Suprapubic skin (tissue), 3 donors: Measurements from ENCODE around the gene GFOD2.

Experiments used
- EP300 ChIP-seq: sonication (generic); formaldehyde crosslinking; IDR thresholded peaks from one replicate; pipeline ENCODE4 v1.6.1; 2017; ENCODE audit warnings: antibody characterized with exemption
- POLR2A ChIP-seq, 2 donors: fragments of 450-650 bp; IDR thresholded peaks; one replicate each; pipeline ENCODE4 v1.6.1; 2017; ENCODE audit warnings: antibody characterized with exemption in 2 of 2, mild to moderate bottlenecking in 2 of 2, moderate library complexity in 2 of 2
- TF ChIP-seq, protein P1 (sequence below), 2 donors: fragments of 200-600 bp in 1 of 2; fragments of 450-650 bp in 1 of 2; sonication (generic) in 1 of 2; IDR thresholded peaks; one replicate each; pipeline ENCODE4 v1.5.1; 2016 to 2019; ENCODE audit warnings: antibody characterized with exemption in 2 of 2, mild to moderate bottlenecking in 1 of 2, moderate library complexity in 1 of 2

DNA sequence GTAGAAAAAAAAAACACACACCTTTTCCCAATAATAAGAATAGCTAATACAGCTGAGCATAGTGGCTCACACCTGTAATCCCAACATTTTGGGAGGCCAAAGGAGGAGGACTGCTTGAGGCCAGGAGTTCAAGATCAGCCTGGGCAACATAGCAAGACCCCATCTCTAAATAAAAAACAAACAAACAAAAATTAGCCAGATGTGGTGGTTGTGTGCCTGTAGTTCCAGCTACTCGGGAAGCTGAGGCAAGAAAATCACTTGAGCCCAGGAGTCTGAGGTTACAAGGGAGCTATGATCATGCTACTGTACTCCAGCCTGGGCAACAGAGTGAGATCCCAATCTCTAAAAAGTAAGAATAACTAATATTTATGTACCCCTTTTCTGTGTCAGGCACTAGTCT lies 42.8 kb upstream of the GFOD2 start:
- TF ChIP-seq, protein P1, sequence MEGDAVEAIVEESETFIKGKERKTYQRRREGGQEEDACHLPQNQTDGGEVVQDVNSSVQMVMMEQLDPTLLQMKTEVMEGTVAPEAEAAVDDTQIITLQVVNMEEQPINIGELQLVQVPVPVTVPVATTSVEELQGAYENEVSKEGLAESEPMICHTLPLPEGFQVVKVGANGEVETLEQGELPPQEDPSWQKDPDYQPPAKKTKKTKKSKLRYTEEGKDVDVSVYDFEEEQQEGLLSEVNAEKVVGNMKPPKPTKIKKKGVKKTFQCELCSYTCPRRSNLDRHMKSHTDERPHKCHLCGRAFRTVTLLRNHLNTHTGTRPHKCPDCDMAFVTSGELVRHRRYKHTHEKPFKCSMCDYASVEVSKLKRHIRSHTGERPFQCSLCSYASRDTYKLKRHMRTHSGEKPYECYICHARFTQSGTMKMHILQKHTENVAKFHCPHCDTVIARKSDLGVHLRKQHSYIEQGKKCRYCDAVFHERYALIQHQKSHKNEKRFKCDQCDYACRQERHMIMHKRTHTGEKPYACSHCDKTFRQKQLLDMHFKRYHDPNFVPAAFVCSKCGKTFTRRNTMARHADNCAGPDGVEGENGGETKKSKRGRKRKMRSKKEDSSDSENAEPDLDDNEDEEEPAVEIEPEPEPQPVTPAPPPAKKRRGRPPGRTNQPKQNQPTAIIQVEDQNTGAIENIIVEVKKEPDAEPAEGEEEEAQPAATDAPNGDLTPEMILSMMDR (IDR thresholded peaks at IDR 0.05), result no peak
- TF ChIP-seq POLR2A (IDR thresholded peaks at IDR 0.05) (no peak), EP300 (no peak)
